T-helper 2 cell (primary cell): ENCODE data around the gene ATF5.

Source experiments
- DNase-seq, 5 experiments: peaks; one replicate each; pipeline versions ENCODE4 v3.0.0 to v3.0.0-alpha.2; 2012 to 2022
- total RNA-seq, 2 donors: gene quantifications; one replicate each; lab custom pipeline; 2026; lab: John Stamatoyannopoulos, UW

The ATF5 gene
- 17.8 to 26.0 reads per million in 2 donors for total RNA-seq

- DNase-seq = peak; percentile 84 to 90 (median 88)
Observed at GRCh38 chr19:49929121-49929610, at the start of gene ATF5, which contains the start of gene NUP62. Gene ATF5 (plus strand): TSS chr19:49929205. CDS start chr19:49930851, 1,646 bp downstream. Gene NUP62 (minus strand): TSS chr19:49929504. CDS start chr19:49909807, 19,697 bp downstream.

- peak in 1 of 5 experiments; percentile 66 for DNase-seq
Observed at GRCh38 chr19:49879243-49879963, 49.6 kb upstream of the ATF5 start.

GRCh38 chr19:49880162-49880869 is 48.7 kb upstream of the ATF5 start:
- DNase-seq = no peak

- DNase-seq = no peak
Observed at GRCh38 chr19:49881186-49881585, 47.8 kb upstream of the ATF5 start.

GRCh38 chr19:49881672-49882394 is 47.2 kb upstream of the ATF5 start:
- DNase-seq = no peak

GRCh38 chr19:49882643-49883042 is 46.4 kb upstream of the ATF5 start:
- no peak for DNase-seq

GRCh38 chr19:49883094-49883493 is 45.9 kb upstream of the ATF5 start:
- DNase-seq = no peak

- DNase-seq = no peak
Observed at GRCh38 chr19:49884109-49884508, 44.9 kb upstream of the ATF5 start.

GRCh38 chr19:49884760-49885159 is 44.2 kb upstream of the ATF5 start:
- DNase-seq = no peak

- no peak for DNase-seq
Observed at GRCh38 chr19:49887037-49887664, 41.9 kb upstream of the ATF5 start.

GRCh38 chr19:49887665-49888509 is 41.1 kb upstream of the ATF5 start:
- no peak for DNase-seq

- no peak for DNase-seq
Observed at GRCh38 chr19:49888510-49888824, 40.5 kb upstream of the ATF5 start.

- DNase-seq = no peak
Observed at GRCh38 chr19:49889038-49889686, 39.8 kb upstream of the ATF5 start.

GRCh38 chr19:49889687-49890348 is 39.2 kb upstream of the ATF5 start:
- peak; percentile 52 to 88 (median 61) for DNase-seq

GRCh38 chr19:49890349-49891311 is 38.4 kb upstream of the ATF5 start:
- DNase-seq = peak; percentile 47 to 69 (median 60)

- DNase-seq = no peak
Observed at GRCh38 chr19:49891393-49891792, 37.6 kb upstream of the ATF5 start.

- DNase-seq = no peak
Observed at GRCh38 chr19:49892716-49893115, 36.3 kb upstream of the ATF5 start.

- DNase-seq = no peak
Observed at GRCh38 chr19:49894011-49894664, 34.9 kb upstream of the ATF5 start.
